Heart left ventricle (tissue), 16 donors: ENCODE measurements around the gene EML6. TPM values are rescaled to one million over a fixed set of nuclear protein-coding genes. Genes with fewer than 3 reads are reported as not detected.

ENCODE experiments used
- ATAC-seq, 4 donors: fragments of 200-7000 bp; cut with Tn5 transposase; one replicate each; pipeline ENCODE4 v1.9.1; 2020 to 2022; ENCODE audit warnings: moderate library complexity in 4 of 4, mild to moderate bottlenecking in 3 of 4, moderate number of reproducible peaks in 1 of 4
- DNase-seq, 5 donors: peaks; one replicate each; pipeline ENCODE4 v3.0.0-alpha.2; 2020
- H3K27ac ChIP-seq, 12 donors: fragments of 200-600 bp; sonication (generic) in 4 of 12; one replicate each; pipeline versions ENCODE4 v1.5.0 to v1.8.0; 2016 to 2022; ENCODE audit warnings: mild to moderate bottlenecking in 2 of 12
- H3K27me3 ChIP-seq, 9 donors: fragments of 200-600 bp; sonication (generic) in 2 of 9; one replicate each; pipeline versions ENCODE4 v1.5.1 to v1.8.0; 2016 to 2022; ENCODE audit warnings: mild to moderate bottlenecking in 3 of 9
- H3K36me3 ChIP-seq, 9 donors: fragments of 200-600 bp; sonication (generic) in 2 of 9; one replicate each; pipeline versions ENCODE4 v1.5.0 to v1.8.0; 2018 to 2022; ENCODE audit warnings: mild to moderate bottlenecking in 2 of 9
- H3K4me1 ChIP-seq, 12 donors: fragments of 200-600 bp; sonication (generic) in 4 of 12; one replicate each; pipeline versions ENCODE4 v1.5.0 to v1.8.0; 2016 to 2022; ENCODE audit warnings: mild to moderate bottlenecking in 3 of 12
- H3K4me3 ChIP-seq, 12 donors: fragments of 200-600 bp; sonication (generic) in 4 of 12; one replicate each; pipeline versions ENCODE4 v1.5.0 to v1.8.0; 2017 to 2022; ENCODE audit warnings: mild to moderate bottlenecking in 9 of 12, moderate library complexity in 4 of 12
- H3K9me3 ChIP-seq, 12 donors: fragments of 200-600 bp; sonication (generic) in 4 of 12; one replicate each; pipeline versions ENCODE4 v1.5.0 to v1.8.0; 2016 to 2022; ENCODE audit warnings: mild to moderate bottlenecking in 1 of 12
- CTCF ChIP-seq, 12 donors: fragments of 200-600 bp; sonication (generic) in 4 of 12; IDR thresholded peaks; one replicate each; pipeline versions ENCODE4 v1.5.0 to v1.8.0; 2018 to 2022; ENCODE audit warnings: antibody characterized with exemption in 12 of 12, mild to moderate bottlenecking in 5 of 12
- POLR2A ChIP-seq, 2 donors: fragments of 450-650 bp; IDR thresholded peaks; one replicate each; pipeline ENCODE4 v1.6.1; 2017; ENCODE audit warnings: antibody characterized with exemption in 2 of 2, mild to moderate bottlenecking in 2 of 2, moderate library complexity in 2 of 2
- WGBS, 4 donors: extraction: QIAGEN DNeasy Blood & Tissue Kit in 2 of 4; methylation state at CpG; one replicate each; pipeline versions ENCODE4 v1.1.5 to v1.1.7; 2013 to 2018; 5-methylcytosine and 5-hydroxymethylcytosine counted together
- intact Hi-C, 10 donors: fragments of 100-400 bp; cut with DNase I; formaldehyde crosslinking; loops; one replicate each; pipeline versions ENCODE4 v1.11.1 to v1.14.2; 2022
- polyA plus RNA-seq, 2 donors: library from polyadenylated mRNA; stranded (reverse); fragments of 200-250 nt; gene quantifications; one replicate each; pipeline ENCODE4 v1.2.3, GENCODE V29; 2013
- total RNA-seq, 9 donors: library from RNA; depleted of rRNA in 2 of 9; stranded (reverse); fragments of >200 nt in 2 of 9; fragmentation: NEBNext Ultra II Directional in 3 of 9; extraction: Animal tissue kit (Norgen Biotek cat#: 25700) in 3 of 9; gene quantifications; one replicate each; pipeline versions ENCODE4 v1.1.0 to v1.2.4, GENCODE V29; 2016 to 2023
- donor health status: ischemic (EF 13 %, LVEDD 7.1; RV severe dilation, severe dysfunction).
- donor health status: healthy with polysubstance abuse.
- donor health status: DM: no; HTN: yes; CAD: no.
- donor health status: DM: no; HTN: no; CAD: no.
- donor health status: ischemic (EF 25% LVEDD 6.9; RV normal size, moderate dysfunction).
- donor health status: ischemic (EF 25% LVEDD 5.7; RV mildly dilated, moderate dysfunction).
- donor health status: healthy.
- donor health status: DM: yes; HTN: yes; CAD: no.
- donor health status: ischemic (EF 35%, LVEDD 5.7; RV mildly dilated, moderate dysfunction).
- donor health status: nonischemic (EF 11% LVEDD 7.7; RV severe dilation, severe dysfunction).
- donor health status: DM: yes; HTN: yes; CAD: no.
- donor health status: PGD.
- donor health status: ischemic (EF 29% LVEDD 5.4; RV normal size, mild dysfunction).
- donor health status: nonischemic (EF 23%, LVEDD 6.1; RV moderate dilation, normal function).

The EML6 gene
- total and polyA plus RNA-seq, 11 donors: 0.08 to 1.2 (median 0.58) TPM

GRCh38 chr2:54836477-54836876 is 113.0 kb downstream of the EML6 start:
- 72 to 85% (median 81%) methylated on average over 4 of the region's 4 CpGs for WGBS, 4 donors
- H3K9me3 ChIP-seq: no peaks in the 10 kb centered on the region
- ATAC-seq (no peak), DNase-seq (no peak)
- H3K4me1 ChIP-seq: peaks cover 0 to 3% (median 0%) of the 10 kb centered on the region in 12 donors
- no peak overlapping the region for H3K27ac ChIP-seq
- no peak overlapping the region for H3K4me3 ChIP-seq
- TF ChIP-seq CTCF (IDR thresholded peaks at IDR 0.05) (no peak), POLR2A (IDR thresholded peaks at IDR 0.05) (no peak)
- intact Hi-C loops: loop anchor here (5.0 to 10.0 kb wide), 9 partner anchors 102 to 734 kb away; partner anchors contain the start of gene EML6 (in 5 of the 10)
- no peaks in the 10 kb centered on the region for H3K27me3 ChIP-seq
- H3K36me3 ChIP-seq: no peaks in the 10 kb centered on the region

- peak; percentile 73 to 90 (median 80) for ATAC-seq
- Histone ChIP-seq H3K36me3 (no peaks in the 10 kb centered on the region), H3K4me1 (peaks cover 0 to 3% (median 0%) of the 10 kb centered on the region in 12 donors), H3K27ac (no peak overlapping the region), H3K27me3 (no peaks in the 10 kb centered on the region), H3K4me3 (no peak overlapping the region), H3K9me3 (no peaks in the 10 kb centered on the region)
- intact Hi-C loops: loop anchor here (2.0 to 10.0 kb wide), 11 partner anchors 104 to 736 kb away; partner anchors contain the start of gene EML6 (in 5 of the 10)
- peak in 4 of 5 donors; percentile 51 to 64 (median 60) for DNase-seq
- WGBS, 4 donors: 3 to 15% (median 7%) methylated on average over 4 of the region's 4 CpGs
- TF ChIP-seq POLR2A (IDR thresholded peaks at IDR 0.05) (no peak), CTCF (IDR thresholded peaks at IDR 0.05) (peak; percentile 79 to 96 (median 92))
Measured at GRCh38 chr2:54838585-54839035, 115.1 kb downstream of the EML6 start.

- intact Hi-C loops: loop anchor here (2.0 to 10.0 kb wide), 11 partner anchors 105 to 737 kb away; partner anchors contain the start of gene EML6 (in 5 of the 10)
- Histone ChIP-seq H3K9me3 (no peaks in the 10 kb centered on the region), H3K27ac (no peak overlapping the region), H3K4me1 (peaks cover 0 to 3% (median 0%) of the 10 kb centered on the region in 12 donors), H3K27me3 (no peaks in the 10 kb centered on the region), H3K4me3 (no peak overlapping the region), H3K36me3 (no peaks in the 10 kb centered on the region)
- 69 to 86% (median 74%) methylated on average over 6 of the region's 6 CpGs for WGBS, 4 donors
- no peak for DNase-seq
- ATAC-seq: no peak
- TF ChIP-seq POLR2A (IDR thresholded peaks at IDR 0.05): no peak
- no peak for TF ChIP-seq CTCF (IDR thresholded peaks at IDR 0.05)
Measured at GRCh38 chr2:54839461-54840255, 116.2 kb downstream of the EML6 start.
